ENCODE results near the gene POLA1.
A peak's percentile ranks its signal among the peaks of the same experiment; 100 is the strongest.

Gene POLA1

GRCh38 chrX:24877854-24878650 is 184.3 kb downstream of the POLA1 start:
- no peak for DNase-seq

- DNase-seq: no peak
Observed at GRCh38 chrX:24879679-24880078, 186.0 kb downstream of the POLA1 start.

GRCh38 chrX:24886916-24887315 is 193.2 kb downstream of the POLA1 start:
- no peak for DNase-seq

GRCh38 chrX:24890677-24891076 is 197.0 kb downstream of the POLA1 start:
- DNase-seq: peak; percentile 0 to 10

GRCh38 chrX:24899391-24899790 is 205.7 kb downstream of the POLA1 start:
- DNase-seq: no peak

- DNase-seq: no peak
Observed at GRCh38 chrX:24900234-24900633, 206.5 kb downstream of the POLA1 start.

GRCh38 chrX:24902806-24903205 is 209.1 kb downstream of the POLA1 start:
- DNase-seq: no peak

- no peak for DNase-seq
Observed at GRCh38 chrX:24918715-24919114, 225.0 kb downstream of the POLA1 start.

- DNase-seq: no peak
Observed at GRCh38 chrX:24920769-24921168, 227.1 kb downstream of the POLA1 start.

- DNase-seq: no peak
Observed at GRCh38 chrX:24925430-24925829, 231.7 kb downstream of the POLA1 start.

- DNase-seq: no peak
Observed at GRCh38 chrX:24927372-24927771, 233.7 kb downstream of the POLA1 start.

- DNase-seq: no peak
Observed at GRCh38 chrX:24928114-24928513, 234.4 kb downstream of the POLA1 start.

- no peak for DNase-seq
Observed at GRCh38 chrX:24934279-24934678, 240.6 kb downstream of the POLA1 start.

- DNase-seq: no peak
Observed at GRCh38 chrX:24945009-24945408, 251.3 kb downstream of the POLA1 start.

GRCh38 chrX:24946369-24946768 is 252.7 kb downstream of the POLA1 start:
- no peak for DNase-seq

GRCh38 chrX:24954732-24955131 is 261.0 kb downstream of the POLA1 start:
- DNase-seq: no peak

GRCh38 chrX:24955372-24955930 is 261.7 kb downstream of the POLA1 start:
- DNase-seq: no peak

GRCh38 chrX:24956828-24957227 is 263.1 kb downstream of the POLA1 start:
- DNase-seq: no peak

- no peak for DNase-seq
Observed at GRCh38 chrX:24961809-24962208, 268.1 kb downstream of the POLA1 start.

GRCh38 chrX:24963823-24964222 is 270.1 kb downstream of the POLA1 start:
- no peak for DNase-seq

GRCh38 chrX:24965372-24965771 is 271.7 kb downstream of the POLA1 start:
- DNase-seq: no peak

- no peak for DNase-seq
Observed at GRCh38 chrX:24969812-24970211, 276.1 kb downstream of the POLA1 start.

- no peak for DNase-seq
Observed at GRCh38 chrX:24979081-24979480, 285.4 kb downstream of the POLA1 start.

- DNase-seq: no peak
Observed at GRCh38 chrX:24981030-24981429, 287.3 kb downstream of the POLA1 start.
